HepG2 (cell line): ENCODE data around the gene ZCCHC10. TPM values are rescaled to one million over a fixed set of nuclear protein-coding genes. Genes with fewer than 3 reads are reported as not detected.

Experiments used
- ARNT ChIP-seq: fragments of 450-650 bp; IDR thresholded peaks from 2 replicates; pipeline ENCODE4 v1.6.1; 2017
- CC2D1A ChIP-seq: sonication (generic); formaldehyde crosslinking; IDR thresholded peaks from 2 replicates; pipeline ENCODE4 v1.8.1; 2023; ENCODE audit warnings: mild to moderate bottlenecking, missing genetic modification reagents
- ETV6 ChIP-seq: sonication (generic); formaldehyde crosslinking; conservative IDR thresholded peaks from 2 replicates; pipeline ENCODE4 v1.4.0; 2020; ENCODE audit warnings: missing genetic modification reagents
- FLYWCH1 ChIP-seq: sonication (generic); formaldehyde crosslinking; IDR thresholded peaks from 2 replicates; pipeline ENCODE4 v1.8.1; 2023; ENCODE audit warnings: mild to moderate bottlenecking, missing genetic modification reagents
- KDM6A ChIP-seq: IDR thresholded peaks from 2 replicates; pipeline ENCODE4 v1.6.1; 2016; ENCODE audit warnings: low read depth
- KMT2A ChIP-seq: sonication (generic); formaldehyde crosslinking; IDR thresholded peaks from 2 replicates; pipeline ENCODE4 v1.4.0; 2020; ENCODE audit warnings: missing genetic modification reagents
- MED1 ChIP-seq: sonication (generic); formaldehyde crosslinking; IDR thresholded peaks from 2 replicates; pipeline ENCODE4 v1.4.0; 2020; ENCODE audit warnings: missing genetic modification reagents
- MEF2D ChIP-seq: sonication (generic); formaldehyde crosslinking; IDR thresholded peaks from 2 replicates; pipeline ENCODE4 v1.5.1; 2020; ENCODE audit warnings: mild to moderate bottlenecking, missing genetic modification reagents
- PHF20 ChIP-seq: sonication (generic); formaldehyde crosslinking; IDR thresholded peaks from 2 replicates; pipeline ENCODE4 v1.5.0; 2020; ENCODE audit warnings: mild to moderate bottlenecking, missing genetic modification reagents
- POGZ ChIP-seq: sonication (generic); formaldehyde crosslinking; IDR thresholded peaks from 2 replicates; pipeline ENCODE4 v1.4.0; 2020; ENCODE audit warnings: mild to moderate bottlenecking, missing genetic modification reagents
- PRDM10 ChIP-seq: sonication (generic); formaldehyde crosslinking; IDR thresholded peaks from 2 replicates; pipeline ENCODE4 v1.4.0; 2020; ENCODE audit warnings: low read depth, missing genetic modification reagents
- SP2 ChIP-seq: sonication (generic); formaldehyde crosslinking; IDR thresholded peaks from 2 replicates; pipeline ENCODE4 v1.5.1; 2020; ENCODE audit warnings: mild to moderate bottlenecking, missing genetic modification reagents
- ZBTB2 ChIP-seq: sonication (generic); formaldehyde crosslinking; IDR thresholded peaks from 2 replicates; pipeline ENCODE4 v1.8.0; 2022; ENCODE audit warnings: low read depth, missing genetic modification reagents
- ZBTB33 ChIP-seq: sonication (generic); formaldehyde crosslinking; IDR thresholded peaks from 2 replicates; pipeline ENCODE4 v1.4.0; 2020; ENCODE audit warnings: missing genetic modification reagents
- ZFAT ChIP-seq: sonication (generic); formaldehyde crosslinking; conservative IDR thresholded peaks from 2 replicates; pipeline ENCODE4 v1.8.1; 2023; ENCODE audit warnings: missing genetic modification reagents, inconsistent platforms
- ZNF207 ChIP-seq: fragments of 450-650 bp; IDR thresholded peaks from 2 replicates; pipeline ENCODE4 v1.6.1; 2016; ENCODE audit warnings: antibody characterized with exemption, borderline replicate concordance
- ZNF260 ChIP-seq: sonication (generic); formaldehyde crosslinking; IDR thresholded peaks from 2 replicates; pipeline ENCODE4 v1.4.0; 2020; ENCODE audit warnings: missing genetic modification reagents, low read depth, mild to moderate bottlenecking, borderline replicate concordance
- ZNF670 ChIP-seq: sonication (generic); formaldehyde crosslinking; IDR thresholded peaks from 2 replicates; pipeline ENCODE4 v1.8.0; 2022; ENCODE audit warnings: mild to moderate bottlenecking, missing genetic modification reagents, borderline replicate concordance
- ZNF883 ChIP-seq: sonication (generic); formaldehyde crosslinking; IDR thresholded peaks from 2 replicates; pipeline ENCODE4 v1.5.1; 2020; ENCODE audit warnings: mild to moderate bottlenecking, missing genetic modification reagents; ENCODE audit errors: not compliant biosample characterization
- ZSCAN21 ChIP-seq: sonication (generic); formaldehyde crosslinking; IDR thresholded peaks from 2 replicates; pipeline ENCODE4 v1.8.0; 2022; ENCODE audit warnings: mild to moderate bottlenecking, missing genetic modification reagents, moderate library complexity, borderline replicate concordance
- polyA plus RNA-seq, 8 experiments: library from polyadenylated mRNA; depleted of rRNA in 3 of 8; stranded (reverse) in 7 of 8; unstranded in 1 of 8; fragments of >200 nt; fragmentation: Illumina TruSeq in 4 of 8; extraction: Trizol in 4 of 8; gene quantifications; 2 replicates each; pipeline versions ENCODE4 v1.2.1 to v1.2.3, GENCODE V29; 2011 to 2016; ENCODE audit warnings: low read depth in 4 of 8, missing spikeins in 1 of 8, mixed read lengths in 1 of 8; ENCODE audit not compliant: insufficient read depth in 1 of 8
- total RNA-seq, 5 experiments: library from RNA; depleted of rRNA; stranded (reverse); fragments of >200 nt; fragmentation: Illumina TruSeq; extraction: Trizol; gene quantifications; 2 replicates each; pipeline ENCODE4 v1.2.3, GENCODE V29; 2016; ENCODE audit warnings: low read depth in 1 of 5
- TF ChIP-seq, protein P1 (sequence below): sonication (generic); formaldehyde crosslinking; IDR thresholded peaks from 2 replicates; pipeline ENCODE4 v1.8.0; 2023; ENCODE audit warnings: mild to moderate bottlenecking, missing genetic modification reagents

Gene ZCCHC10
- total and polyA plus RNA-seq, 2 of the 13 experiments (the other 11 are each of a cell fraction or from before 2014, with no cell fraction given), result 40.7 to 48.2 TPM

DNA sequence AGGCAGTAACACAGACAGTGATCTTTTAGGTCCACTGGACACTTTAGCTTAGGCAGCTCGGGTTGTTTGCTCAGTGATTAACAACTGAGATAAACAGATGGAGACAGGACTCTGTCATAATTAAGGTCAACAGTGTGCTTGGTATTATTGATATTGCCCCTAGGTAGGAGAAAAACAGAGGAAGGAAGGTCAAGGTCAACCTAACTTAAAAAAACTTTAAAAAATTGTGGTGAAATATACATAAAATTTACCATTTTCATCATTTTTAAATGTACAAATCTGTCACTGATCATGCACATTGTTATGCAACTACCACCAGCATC, 23.3 kb upstream of the ZCCHC10 start (continued):
- 0 out of 2 replicates have a peak, but pooled peaks have one; percentile 25 for TF ChIP-seq ZBTB33 (CRISPR knock-in tag)
- no peak for TF ChIP-seq ZSCAN21 (CRISPR knock-in tag)
- TF ChIP-seq KMT2A (CRISPR knock-in tag), result no peak
- TF ChIP-seq ZBTB2 (CRISPR knock-in tag), result no peak
- TF ChIP-seq SP2 (CRISPR knock-in tag), result no peak
- no peak for TF ChIP-seq ZNF207
- TF ChIP-seq ZNF260, result no peak
- no peak for TF ChIP-seq CC2D1A (CRISPR knock-in tag)
- no peak for TF ChIP-seq PHF20
- peak; percentile 55; the same call in 1 of the 2 replicates for TF ChIP-seq POGZ (CRISPR knock-in tag)
- TF ChIP-seq ARNT, result no peak
- TF ChIP-seq MEF2D (CRISPR knock-in tag), result peak; percentile 70
- no peak for TF ChIP-seq FLYWCH1 (CRISPR knock-in tag)
- peak; percentile 85 for TF ChIP-seq KDM6A
- TF ChIP-seq ZNF670 (CRISPR knock-in tag), result no peak
- peak; percentile 92 for TF ChIP-seq MED1 (CRISPR knock-in tag)
- TF ChIP-seq PRDM10 (CRISPR knock-in tag), result no peak
- TF ChIP-seq, protein P1, sequence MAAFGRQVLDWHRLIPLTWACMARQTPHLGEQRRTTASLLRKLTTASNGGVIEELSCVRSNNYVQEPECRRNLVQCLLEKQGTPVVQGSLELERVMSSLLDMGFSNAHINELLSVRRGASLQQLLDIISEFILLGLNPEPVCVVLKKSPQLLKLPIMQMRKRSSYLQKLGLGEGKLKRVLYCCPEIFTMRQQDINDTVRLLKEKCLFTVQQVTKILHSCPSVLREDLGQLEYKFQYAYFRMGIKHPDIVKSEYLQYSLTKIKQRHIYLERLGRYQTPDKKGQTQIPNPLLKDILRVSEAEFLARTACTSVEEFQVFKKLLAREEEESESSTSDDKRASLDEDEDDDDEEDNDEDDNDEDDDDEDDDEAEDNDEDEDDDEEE, result no peak
- TF ChIP-seq ZNF883 (CRISPR knock-in tag), result no peak
- TF ChIP-seq ZFAT (CRISPR knock-in tag), result no peak
- no peak for TF ChIP-seq ETV6 (CRISPR knock-in tag)
